ENCODE results near the gene FIBP.

The FIBP gene

GRCh38 chr11:65912845-65913244 is 24.6 kb upstream of the FIBP start:
- DNase-seq: no peak

DNA sequence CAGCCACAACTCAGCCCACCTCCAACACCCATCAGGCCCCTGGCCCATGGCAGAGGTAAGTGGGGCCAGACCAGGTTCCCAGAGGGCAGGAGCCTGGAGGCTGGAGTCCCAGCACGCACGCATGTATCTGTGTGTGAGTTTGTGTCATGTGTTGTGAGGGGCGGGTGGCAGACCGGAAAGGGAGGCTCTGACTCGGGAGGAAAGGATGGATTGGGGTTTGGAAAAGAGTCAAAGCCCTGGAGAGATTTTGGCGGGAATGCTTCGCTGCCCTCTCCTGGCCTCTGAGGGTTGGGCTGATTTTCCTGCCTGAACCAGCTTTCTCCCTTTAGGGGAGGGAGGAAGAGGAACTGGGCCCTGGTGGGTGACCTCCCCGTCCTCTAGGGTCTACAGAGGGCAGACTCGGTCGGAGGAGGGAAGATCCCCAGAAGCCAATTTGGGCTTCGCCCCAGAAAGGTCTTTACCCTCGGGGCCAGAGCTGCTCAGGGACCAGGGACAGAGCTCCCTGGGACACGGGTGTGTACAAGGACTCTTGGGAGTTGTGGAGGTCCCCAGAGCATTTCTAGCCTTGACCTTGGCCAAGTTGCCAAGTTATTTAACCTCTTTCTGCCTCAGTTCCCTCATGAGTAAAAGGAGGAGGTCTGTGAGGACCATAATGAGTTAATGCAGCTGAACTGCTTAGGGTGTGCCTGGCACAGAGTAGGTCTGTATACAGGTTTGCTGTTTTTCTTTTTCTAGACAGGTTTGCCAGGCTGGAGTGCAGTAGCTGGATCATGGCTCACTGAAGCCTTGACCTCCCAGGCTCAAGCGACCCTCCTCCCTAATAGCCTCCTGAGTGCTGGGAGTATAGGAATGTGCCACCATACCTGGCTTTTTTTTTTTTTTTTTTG is 23.7 kb upstream of the FIBP start:
- no peak for DNase-seq

GRCh38 chr11:65907878-65908277 is 19.6 kb upstream of the FIBP start:
- no peak for DNase-seq

DNA sequence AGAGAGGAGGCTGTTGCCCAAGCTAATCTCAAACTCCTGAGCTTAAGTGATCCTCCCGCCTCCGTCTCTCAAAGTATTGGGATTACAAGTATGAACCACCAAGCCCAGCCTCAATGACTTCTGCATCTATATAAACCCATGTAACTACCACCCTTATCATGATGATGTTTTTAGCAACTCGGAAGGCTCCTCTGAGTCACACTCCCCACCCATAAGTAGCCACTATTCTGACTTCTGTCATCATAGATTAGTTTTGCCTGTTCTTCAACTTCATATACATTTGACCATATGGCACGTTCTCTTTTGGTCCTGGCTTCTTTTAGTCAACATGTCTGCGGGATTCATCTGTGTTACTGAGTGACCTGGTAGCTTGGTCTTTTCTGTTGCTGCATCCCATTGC is 18.3 kb upstream of the FIBP start:
- no peak for DNase-seq

DNA sequence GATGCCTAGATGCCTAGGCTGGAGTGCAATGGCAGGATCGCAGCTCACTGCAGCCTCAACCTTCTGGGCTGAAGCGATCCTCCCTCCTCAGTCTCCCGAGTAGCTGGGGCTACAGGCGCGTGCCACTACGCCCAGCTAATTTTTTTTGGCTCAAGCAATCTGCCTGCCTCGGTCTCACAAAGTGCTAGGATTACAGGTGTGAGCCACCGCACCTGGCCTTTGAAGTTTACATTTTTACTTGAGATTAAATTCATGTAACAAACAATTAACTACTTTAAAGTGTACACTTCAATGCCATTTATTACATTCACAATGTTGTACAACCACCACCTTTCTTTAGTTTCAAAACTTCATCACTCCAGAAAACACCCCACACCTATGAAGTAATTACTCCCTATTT is 15.4 kb upstream of the FIBP start:
- no peak for DNase-seq

DNA sequence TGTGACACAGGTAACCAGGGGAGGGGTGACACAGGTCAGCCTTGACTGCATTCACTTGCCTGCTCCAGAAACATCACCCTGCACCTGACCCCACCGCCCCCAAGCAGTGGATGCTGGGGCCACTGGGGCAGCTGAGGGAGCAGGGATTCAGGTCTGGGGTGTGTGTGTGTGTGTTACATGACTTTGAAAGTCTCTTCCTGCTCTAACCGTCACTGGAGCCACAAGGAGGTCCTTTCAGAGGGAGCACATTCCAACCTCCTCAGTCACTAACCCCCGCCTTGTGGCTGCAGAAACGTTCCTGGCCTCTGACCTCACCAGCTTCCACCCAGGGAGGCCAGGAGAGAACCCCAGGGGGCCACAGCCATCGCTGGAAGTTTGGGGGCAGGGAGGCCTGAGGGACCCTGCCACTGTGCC is 14.8 kb upstream of the FIBP start:
- DNase-seq: no peak

- no peak for DNase-seq
Observed at GRCh38 chr11:65900899-65901180, 12.6 kb upstream of the FIBP start.

GRCh38 chr11:65900125-65900898 is 12.0 kb upstream of the FIBP start, which contains the start of gene FOSL1:
TSS of gene FOSL1 (minus strand) at chr11:65900388. CDS start at chr11:65900339, 49 bp downstream.
- DNase-seq: peak; percentile 98

- peak; percentile 88 for DNase-seq
Observed at GRCh38 chr11:65899356-65900124, 11.3 kb upstream of the FIBP start.

- DNase-seq: no peak
Observed at GRCh38 chr11:65898656-65899355, 10.5 kb upstream of the FIBP start.

GRCh38 chr11:65897020-65897471 is 8.8 kb upstream of the FIBP start:
- DNase-seq: no peak

DNA sequence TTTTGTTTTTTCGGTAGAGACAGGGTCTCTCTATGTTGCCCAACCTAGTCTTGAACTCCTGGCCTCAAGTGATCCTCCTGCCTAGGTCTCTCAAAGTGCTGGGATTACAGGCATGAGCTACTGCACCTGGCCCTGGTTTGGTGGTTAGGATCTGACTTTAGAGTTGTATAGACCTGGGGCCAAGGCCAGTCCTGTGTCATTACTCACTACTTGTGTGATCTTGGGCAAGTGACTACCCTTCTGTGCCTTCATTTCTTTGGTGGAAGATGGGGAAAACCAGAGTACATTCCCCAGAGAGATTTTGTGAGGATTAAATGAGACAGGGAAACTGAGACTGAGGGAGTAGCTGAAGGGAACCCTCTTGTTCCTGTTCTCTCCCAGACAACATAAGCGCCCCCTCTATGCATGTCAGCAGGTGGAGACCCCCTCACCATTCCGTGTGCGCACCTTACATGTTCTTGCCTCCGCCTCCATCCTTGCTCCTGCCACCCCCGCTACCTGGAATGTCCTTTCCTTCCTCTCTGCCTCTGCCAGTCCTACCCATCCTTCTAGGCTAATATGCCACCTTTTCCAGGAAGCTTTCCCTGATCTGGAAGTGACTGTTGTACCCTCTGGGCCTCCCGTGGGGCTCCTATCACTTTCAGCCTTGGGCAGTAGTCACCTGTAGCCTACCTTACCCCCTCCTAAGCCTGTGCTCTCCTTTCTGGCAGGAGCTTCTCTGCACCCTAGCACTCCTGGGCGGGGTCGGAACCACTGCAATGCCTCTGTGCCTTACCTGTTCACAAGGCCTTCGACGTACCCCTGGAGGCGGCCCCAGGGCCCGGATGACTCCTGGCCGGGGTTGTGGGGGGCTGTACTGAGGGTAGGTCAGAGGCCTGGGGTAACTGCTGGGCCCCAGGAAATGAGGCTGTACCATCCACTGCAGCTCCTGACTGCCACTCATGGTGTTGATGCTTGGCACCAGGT is 8.0 kb upstream of the FIBP start:
- no peak for DNase-seq

- DNase-seq: no peak
Observed at GRCh38 chr11:65895482-65895981, 7.3 kb upstream of the FIBP start.

DNA sequence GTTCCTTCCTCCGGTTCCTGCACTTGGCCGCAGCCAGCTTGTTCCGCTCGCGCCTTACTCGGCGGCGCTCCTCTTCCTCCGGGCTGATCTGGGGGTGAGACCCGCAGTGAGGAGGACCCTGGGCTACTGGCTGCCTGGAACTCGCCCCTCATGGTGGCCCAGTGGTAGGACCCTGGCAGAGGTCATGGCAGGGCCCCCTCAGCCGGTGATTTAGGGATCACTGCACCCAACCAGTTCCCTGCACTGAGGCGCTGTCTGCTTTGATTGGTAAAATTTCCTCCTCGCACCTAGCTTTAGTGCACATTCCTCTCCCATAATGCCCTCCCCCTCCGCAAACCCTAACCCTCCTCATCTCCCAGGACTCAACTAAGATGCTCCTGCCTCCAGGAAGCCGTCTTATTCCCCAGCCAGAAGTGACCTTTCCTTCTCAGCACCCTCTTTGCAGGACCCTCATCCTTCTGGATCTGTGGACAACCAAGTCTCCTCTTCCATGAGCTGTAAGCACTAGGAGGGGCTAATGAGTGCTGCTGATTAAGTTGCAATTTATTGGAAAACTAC is 5.8 kb upstream of the FIBP start:
- peak; percentile 52 for DNase-seq

DNA sequence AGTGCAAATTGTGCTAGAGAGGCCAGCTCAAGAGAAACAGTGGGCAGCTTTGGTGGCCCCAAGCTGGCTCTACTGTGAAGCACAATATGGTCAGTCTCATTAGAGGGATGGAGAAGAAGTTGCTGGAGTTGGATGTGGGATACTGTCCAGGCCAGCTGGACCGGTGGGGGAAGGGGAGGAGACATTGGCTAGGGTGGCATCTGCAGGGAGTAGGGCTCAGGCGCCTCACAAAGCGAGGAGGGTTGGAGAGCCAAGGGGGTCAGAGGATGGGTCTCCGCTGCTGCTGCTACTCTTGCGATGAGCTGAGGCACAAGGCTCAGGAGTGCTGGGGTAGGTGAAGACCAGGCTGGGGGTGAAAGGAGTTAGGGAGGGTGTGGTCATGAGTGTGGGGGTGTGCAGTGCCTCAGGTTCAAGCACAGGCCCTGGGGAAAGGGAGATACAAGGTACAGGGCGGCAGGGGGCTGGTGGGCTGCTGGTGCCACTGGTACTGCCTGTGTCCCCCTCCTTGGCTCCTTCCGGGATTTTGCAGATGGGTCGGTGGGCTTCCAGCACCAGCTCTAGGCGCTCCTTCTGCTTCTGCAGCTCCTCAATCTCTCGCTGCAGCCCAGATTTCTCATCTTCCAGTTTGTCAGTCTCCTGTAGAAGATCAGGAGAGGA is 4.5 kb upstream of the FIBP start:
- DNase-seq: no peak

DNA sequence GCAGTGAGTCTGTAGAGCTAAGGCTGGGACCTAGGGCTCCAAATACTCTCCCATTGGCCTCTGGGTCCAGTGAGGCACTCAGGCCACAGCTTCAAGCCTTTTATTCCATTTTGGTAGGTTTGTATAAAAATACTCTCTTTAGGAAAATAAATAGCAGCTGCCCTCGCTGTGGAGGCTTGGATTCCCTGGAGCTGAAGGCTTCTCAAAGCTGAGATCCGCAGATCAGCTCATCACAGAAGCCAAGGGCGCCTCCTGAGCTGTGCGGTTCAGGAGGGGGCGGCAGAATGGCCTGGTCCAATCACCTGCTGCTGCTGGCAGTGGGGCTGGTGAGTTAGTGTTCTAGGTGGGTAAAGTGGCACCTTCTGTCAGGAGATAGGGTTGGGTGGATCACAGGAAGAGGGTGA is 3.9 kb upstream of the FIBP start:
- peak; percentile 59 for DNase-seq

DNA sequence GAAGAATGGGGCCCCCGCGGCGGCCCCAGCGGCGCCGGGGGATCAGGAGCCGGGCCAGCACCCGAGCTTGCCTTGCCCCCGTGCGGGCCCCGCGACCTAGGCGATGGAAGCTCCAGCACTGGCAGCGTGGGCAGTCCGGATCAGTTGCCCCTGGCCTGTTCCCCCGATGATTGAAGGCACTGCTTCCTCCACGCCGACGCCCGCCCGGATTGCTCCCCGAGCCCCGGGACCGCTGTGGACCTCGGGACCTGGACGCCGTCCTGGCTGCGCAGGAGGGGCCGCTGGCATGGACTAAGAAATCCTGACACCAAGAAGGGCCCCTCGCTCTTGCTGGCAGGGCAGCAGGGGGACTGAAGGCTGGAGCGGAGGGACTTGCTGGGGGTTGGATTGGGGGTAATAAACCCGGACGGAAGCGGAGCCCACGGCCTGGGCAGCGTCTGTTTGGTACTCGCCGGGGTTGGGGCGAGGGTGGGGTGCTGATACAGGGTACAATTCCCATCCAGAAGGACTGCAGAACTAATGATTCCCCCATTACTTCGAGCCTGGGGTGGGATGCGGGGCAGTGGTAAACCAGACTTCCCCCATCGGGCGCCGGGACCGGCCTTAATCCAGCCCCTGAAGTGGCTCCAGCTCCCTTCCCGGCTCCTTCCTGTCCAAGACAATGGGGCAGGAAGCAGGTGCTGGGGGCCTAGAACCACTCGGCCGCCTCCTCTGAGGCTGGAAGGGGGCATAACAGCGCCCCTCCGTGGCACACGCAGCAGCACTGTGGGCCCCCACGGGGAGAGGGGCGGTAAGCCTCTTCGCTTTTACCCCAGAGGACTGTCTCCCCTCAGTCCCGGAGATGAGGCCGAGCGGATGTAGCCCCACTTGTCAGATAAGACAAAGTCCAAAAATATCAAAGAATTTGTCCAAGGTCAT is 3.2 kb upstream of the FIBP start:
- peak; percentile 62 for DNase-seq

DNA sequence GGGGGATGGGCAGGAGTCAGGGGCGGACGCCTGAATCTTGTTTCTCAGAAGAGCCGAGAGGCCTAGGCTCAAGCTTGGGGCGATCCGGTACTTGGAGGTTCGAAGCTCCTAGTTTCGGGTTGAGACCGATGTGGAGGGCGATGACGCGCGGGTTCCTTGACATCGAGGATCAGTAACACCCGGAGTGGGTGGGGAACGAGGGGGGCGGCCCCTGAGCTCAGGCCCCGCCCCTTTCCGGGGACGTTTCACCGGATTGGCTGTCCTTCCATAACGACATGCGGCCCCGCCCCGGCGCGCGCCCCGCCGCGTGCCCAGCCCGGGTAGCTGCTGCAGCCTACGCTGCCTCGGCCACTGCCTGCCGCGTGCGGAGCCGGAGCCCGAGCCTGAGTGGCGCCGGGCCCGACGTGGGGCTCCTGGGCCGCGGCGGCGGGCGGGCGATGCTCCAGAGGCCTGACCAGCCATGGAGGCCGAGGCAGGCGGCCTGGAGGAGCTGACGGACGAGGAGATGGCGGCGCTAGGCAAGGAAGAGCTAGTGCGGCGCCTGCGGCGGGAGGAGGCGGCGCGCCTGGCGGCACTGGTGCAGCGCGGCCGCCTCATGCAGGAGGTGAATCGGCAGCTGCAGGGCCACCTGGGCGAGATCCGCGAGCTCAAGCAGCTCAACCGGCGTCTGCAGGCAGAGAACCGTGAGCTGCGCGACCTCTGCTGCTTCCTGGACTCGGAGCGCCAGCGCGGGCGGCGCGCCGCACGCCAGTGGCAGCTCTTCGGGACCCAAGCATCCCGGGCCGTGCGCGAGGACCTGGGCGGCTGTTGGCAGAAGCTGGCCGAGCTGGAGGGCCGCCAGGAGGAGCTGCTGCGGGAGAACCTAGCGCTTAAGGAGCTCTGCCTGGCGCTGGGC is 2.3 kb upstream of the FIBP start, which contains the start of gene CCDC85B:
Gene CCDC85B (plus strand): TSS at position 350 of the 895 bp plus-strand sequence. CDS start 111 bp downstream, at position 461.
- peak; percentile 99 for DNase-seq
